GM12878 (cell line): ENCODE data around the gene MAP2K7.

Source experiments
- MYC ChIP-seq: IDR thresholded peaks from 2 replicates; pipeline ENCODE4 v1.6.1; 2011; ENCODE audit warnings: mild to moderate bottlenecking, low read length, moderate library complexity, inconsistent platforms; ENCODE audit not compliant: insufficient read depth, insufficient replicate concordance, insufficient read length, severe bottlenecking
- TF ChIP-seq, protein P1 (sequence below): IDR thresholded peaks from 2 replicates; pipeline ENCODE4 v1.6.1; 2011; ENCODE audit warnings: mild to moderate bottlenecking, low read depth, low read length, moderate library complexity; ENCODE audit not compliant: insufficient replicate concordance
- TF ChIP-seq, protein P2 (sequence below): fragments of 450-650 bp; IDR thresholded peaks from 2 replicates; pipeline ENCODE4 v1.6.1; 2017; ENCODE audit warnings: antibody characterized with exemption, mild to moderate bottlenecking, moderate library complexity

DNA sequence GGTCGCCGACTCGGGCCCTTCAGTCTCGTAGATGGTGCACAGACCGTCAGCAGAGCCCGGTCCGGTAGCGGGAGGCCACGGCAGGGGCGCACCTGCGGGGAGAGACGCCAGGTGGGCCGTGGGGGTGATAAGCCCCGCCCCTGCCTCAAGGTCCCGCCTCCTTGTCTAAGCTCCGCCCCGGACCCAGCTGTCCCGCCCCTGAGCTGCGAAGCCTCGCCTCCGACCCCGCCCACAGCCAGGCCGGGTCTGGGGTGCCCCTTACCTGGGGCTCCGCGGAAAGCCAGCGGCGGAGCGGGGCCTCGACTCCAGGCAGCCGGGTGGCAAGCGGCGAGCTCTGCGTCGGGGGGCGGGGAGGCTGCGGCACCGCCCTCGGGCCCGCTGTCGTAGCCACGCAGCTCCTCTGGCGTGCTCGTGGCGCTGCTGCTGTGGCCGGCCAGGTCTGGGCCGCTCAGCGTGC lies 34.2 kb upstream of the MAP2K7 start:
- TF ChIP-seq MYC = no peak
- TF ChIP-seq, protein P1, sequence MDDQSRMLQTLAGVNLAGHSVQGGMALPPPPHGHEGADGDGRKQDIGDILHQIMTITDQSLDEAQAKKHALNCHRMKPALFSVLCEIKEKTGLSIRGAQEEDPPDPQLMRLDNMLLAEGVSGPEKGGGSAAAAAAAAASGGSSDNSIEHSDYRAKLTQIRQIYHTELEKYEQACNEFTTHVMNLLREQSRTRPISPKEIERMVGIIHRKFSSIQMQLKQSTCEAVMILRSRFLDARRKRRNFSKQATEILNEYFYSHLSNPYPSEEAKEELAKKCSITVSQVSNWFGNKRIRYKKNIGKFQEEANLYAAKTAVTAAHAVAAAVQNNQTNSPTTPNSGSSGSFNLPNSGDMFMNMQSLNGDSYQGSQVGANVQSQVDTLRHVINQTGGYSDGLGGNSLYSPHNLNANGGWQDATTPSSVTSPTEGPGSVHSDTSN = no peak
- TF ChIP-seq, protein P2, sequence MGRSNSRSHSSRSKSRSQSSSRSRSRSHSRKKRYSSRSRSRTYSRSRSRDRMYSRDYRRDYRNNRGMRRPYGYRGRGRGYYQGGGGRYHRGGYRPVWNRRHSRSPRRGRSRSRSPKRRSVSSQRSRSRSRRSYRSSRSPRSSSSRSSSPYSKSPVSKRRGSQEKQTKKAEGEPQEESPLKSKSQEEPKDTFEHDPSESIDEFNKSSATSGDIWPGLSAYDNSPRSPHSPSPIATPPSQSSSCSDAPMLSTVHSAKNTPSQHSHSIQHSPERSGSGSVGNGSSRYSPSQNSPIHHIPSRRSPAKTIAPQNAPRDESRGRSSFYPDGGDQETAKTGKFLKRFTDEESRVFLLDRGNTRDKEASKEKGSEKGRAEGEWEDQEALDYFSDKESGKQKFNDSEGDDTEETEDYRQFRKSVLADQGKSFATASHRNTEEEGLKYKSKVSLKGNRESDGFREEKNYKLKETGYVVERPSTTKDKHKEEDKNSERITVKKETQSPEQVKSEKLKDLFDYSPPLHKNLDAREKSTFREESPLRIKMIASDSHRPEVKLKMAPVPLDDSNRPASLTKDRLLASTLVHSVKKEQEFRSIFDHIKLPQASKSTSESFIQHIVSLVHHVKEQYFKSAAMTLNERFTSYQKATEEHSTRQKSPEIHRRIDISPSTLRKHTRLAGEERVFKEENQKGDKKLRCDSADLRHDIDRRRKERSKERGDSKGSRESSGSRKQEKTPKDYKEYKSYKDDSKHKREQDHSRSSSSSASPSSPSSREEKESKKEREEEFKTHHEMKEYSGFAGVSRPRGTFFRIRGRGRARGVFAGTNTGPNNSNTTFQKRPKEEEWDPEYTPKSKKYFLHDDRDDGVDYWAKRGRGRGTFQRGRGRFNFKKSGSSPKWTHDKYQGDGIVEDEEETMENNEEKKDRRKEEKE = no peak
